Activated CD4-positive, alpha-beta memory T cell treated with anti-CD3 and anti-CD28 coated beads for 36 hours (primary cell): ENCODE data around the gene SCPEP1. TPM values are rescaled to one million over a fixed set of nuclear protein-coding genes. Genes with fewer than 3 reads are reported as not detected.
A peak's percentile ranks its signal among the peaks of the same experiment; 100 is the strongest.

Experiments
- CTCF ChIA-PET: fragments of 350-600 bp; sonication (Branson Sonifier 250); formaldehyde crosslinking; loops from one replicate; lab custom pipeline; 2021; ENCODE audit warnings: antibody characterized with exemption, inconsistent platforms; lab: Charles Lee
- POLR2A ChIA-PET: fragments of 350-600 bp; sonication (Branson Sonifier 250); formaldehyde crosslinking; loops from one replicate; lab custom pipeline; 2021; ENCODE audit warnings: antibody characterized with exemption; lab: Charles Lee
- DNase-seq: peaks from one replicate; pipeline ENCODE4 v3.0.0-alpha.2; 2020
- H3K27ac Mint-ChIP-seq: one replicate; pipeline ENCODE4 v1.8.0; 2021; ENCODE audit warnings: mixed read lengths
- H3K27me3 Mint-ChIP-seq: one replicate; pipeline ENCODE4 v1.8.0; 2021; ENCODE audit warnings: mixed read lengths
- H3K36me3 Mint-ChIP-seq: one replicate; pipeline ENCODE4 v1.8.0; 2021; ENCODE audit warnings: mixed read lengths
- H3K4me1 Mint-ChIP-seq: one replicate; pipeline ENCODE4 v1.8.0; 2021; ENCODE audit warnings: low read depth, mixed read lengths
- H3K4me3 Mint-ChIP-seq: one replicate; pipeline ENCODE4 v1.8.0; 2021; ENCODE audit warnings: mild to moderate bottlenecking, mixed read lengths
- H3K9me3 Mint-ChIP-seq: one replicate; pipeline ENCODE4 v1.8.0; 2021; ENCODE audit warnings: mixed read lengths
- intact Hi-C: fragments of 100-400 bp; cut with micrococcal nuclease; formaldehyde crosslinking; loops from one replicate; pipeline ENCODE4 v1.15.1; 2023
- total RNA-seq, 2 experiments: library from RNA; stranded (reverse); gene quantifications; one replicate each; pipeline ENCODE4 v1.2.3, GENCODE V29; 2021

The SCPEP1 gene
- total RNA-seq, 2 experiments from 2014 or later = 17.9 to 24.9 TPM

DNA sequence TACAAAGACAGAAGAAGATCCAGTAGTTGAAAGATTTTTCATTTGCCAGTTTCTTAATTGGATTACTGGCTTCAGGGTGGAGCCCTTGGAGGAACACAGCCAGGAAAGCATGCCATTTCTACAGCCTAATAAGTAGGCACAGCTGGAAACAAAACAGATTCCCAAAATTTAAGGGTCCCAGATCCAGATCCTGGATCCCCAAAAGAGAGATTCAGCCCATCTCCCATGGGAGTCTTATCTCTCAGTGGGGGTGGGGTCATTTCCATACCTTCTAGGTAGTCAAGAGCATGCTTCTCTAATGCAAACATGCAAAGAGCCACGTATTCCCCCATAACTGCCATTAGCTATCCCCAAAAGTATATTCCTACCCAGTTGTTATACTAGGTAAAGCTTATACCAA lies 49.9 kb downstream of the SCPEP1 start:
- Mint-ChIP-seq H3K9me3 (peaks cover 29% of the 10 kb centered on the region), H3K4me3 (no peak overlapping the region)
- POLR2A ChIA-PET = no interaction called here

DNA sequence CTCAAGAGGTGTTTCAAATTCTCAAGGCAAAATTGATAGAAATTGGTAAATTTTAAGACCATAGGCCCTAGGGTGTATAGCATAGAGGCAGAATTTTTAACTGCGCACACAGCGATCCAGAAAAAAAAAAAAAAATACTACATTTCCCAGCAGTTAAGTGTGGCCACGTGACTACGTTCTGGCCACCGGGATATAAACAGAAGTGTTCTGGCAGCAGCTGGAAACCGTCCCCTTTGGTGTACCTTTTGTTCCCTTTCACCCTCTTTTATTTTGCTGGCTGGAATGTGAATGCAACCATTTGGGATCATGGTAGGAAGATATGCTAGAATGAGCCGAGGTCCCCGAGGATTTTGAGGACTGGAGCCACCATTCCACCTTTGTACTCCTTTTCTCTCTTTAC lies 54.4 kb downstream of the SCPEP1 start:
- CTCF ChIA-PET = interaction anchor here (0.6 kb wide), 1 partner anchor 253 kb away, joined by 3 read pairs; no protein-coding TSS in a partner anchor
- no peak overlapping the region for H3K27ac Mint-ChIP-seq
- intact Hi-C loops = no loop called here
- DNase-seq = no peak
- H3K27me3 Mint-ChIP-seq = peaks cover 28% of the 10 kb centered on the region
- peaks cover 15% of the 10 kb centered on the region for H3K9me3 Mint-ChIP-seq
- peaks cover 3% of the 10 kb centered on the region for H3K36me3 Mint-ChIP-seq
- no peaks in the 10 kb centered on the region for H3K4me1 Mint-ChIP-seq
- H3K4me3 Mint-ChIP-seq = no peak overlapping the region
- POLR2A ChIA-PET = no interaction called here

More for the DNA sequence above, 49.9 kb downstream of the SCPEP1 start:
- CTCF ChIA-PET = no interaction called here
- Mint-ChIP-seq H3K4me1 (no peaks in the 10 kb centered on the region), H3K27ac (no peak overlapping the region), H3K36me3 (peaks cover 3% of the 10 kb centered on the region), H3K27me3 (peaks cover 15% of the 10 kb centered on the region)
- no peak for DNase-seq
- intact Hi-C loops = no loop called here

- no peaks in the 10 kb centered on the region for H3K4me1 Mint-ChIP-seq
- intact Hi-C loops = no loop called here
- CTCF ChIA-PET = no interaction called here
- no peak overlapping the region for H3K27ac Mint-ChIP-seq
- POLR2A ChIA-PET = no interaction called here
- peaks cover 6% of the 10 kb centered on the region for H3K9me3 Mint-ChIP-seq
- no peak for DNase-seq
- no peak overlapping the region for H3K4me3 Mint-ChIP-seq
- H3K27me3 Mint-ChIP-seq = peaks cover 29% of the 10 kb centered on the region
- peaks cover 2% of the 10 kb centered on the region for H3K36me3 Mint-ChIP-seq
Observed at GRCh38 chr17:57033296-57033695, 55.4 kb downstream of the SCPEP1 start.

DNA sequence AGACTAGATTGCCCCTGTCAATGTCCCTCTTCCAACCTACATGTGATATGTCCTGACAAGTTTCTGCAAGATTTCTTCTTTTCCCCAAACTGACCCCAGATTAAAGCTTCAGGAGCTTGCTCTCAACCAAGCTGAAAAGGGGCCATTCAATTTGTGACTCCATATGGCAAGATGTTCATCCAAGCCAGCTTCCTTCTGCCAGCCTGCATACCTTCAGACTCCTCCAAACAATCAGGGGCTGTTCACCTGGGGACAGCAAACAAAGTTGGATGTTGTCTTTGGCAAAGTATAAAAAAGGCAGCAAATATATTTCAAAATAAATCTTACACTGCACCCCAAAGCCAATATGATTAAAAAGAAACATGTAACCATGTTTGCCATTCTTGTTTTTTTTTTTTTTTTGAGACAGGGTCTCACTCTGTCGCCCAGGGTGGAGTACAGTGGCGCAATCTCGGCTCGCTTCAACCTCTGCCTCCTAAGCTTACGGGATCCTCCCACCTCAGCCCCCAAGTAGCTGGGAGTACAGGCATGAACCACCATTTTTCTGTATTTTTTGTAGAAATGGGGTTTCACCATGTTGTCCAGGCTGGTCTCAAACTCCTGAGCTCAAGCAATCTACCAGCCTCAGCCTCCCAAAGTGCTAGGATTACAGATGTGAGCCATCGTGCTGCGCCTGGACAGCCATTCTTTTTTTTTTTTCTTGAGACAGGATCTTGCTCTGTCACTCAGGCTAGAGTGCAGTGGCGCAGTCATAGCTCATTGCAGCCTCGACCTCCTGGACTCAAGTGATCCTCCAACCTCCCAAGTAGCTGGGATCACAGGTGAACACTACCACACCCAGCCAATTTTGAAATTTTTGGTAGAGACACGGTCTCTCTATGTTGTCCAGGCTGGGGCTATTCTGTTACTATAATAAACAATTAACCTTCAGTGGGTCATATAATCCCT lies 57.1 kb downstream of the SCPEP1 start:
- H3K27ac Mint-ChIP-seq = no peak overlapping the region
- POLR2A ChIA-PET = interaction anchor here (0.7 kb wide), 1 partner anchor 36 kb away, joined by 3 read pairs; no protein-coding TSS in a partner anchor
- H3K36me3 Mint-ChIP-seq = no peaks in the 10 kb centered on the region
- intact Hi-C loops = no loop called here
- DNase-seq = no peak
- no peak overlapping the region for H3K4me3 Mint-ChIP-seq
- no peaks in the 10 kb centered on the region for H3K9me3 Mint-ChIP-seq
- peaks cover 27% of the 10 kb centered on the region for H3K27me3 Mint-ChIP-seq
- CTCF ChIA-PET = interaction anchor here (0.6 kb wide), 1 partner anchor 181 kb away, joined by 3 read pairs; no protein-coding TSS in a partner anchor
- H3K4me1 Mint-ChIP-seq = no peaks in the 10 kb centered on the region

DNA sequence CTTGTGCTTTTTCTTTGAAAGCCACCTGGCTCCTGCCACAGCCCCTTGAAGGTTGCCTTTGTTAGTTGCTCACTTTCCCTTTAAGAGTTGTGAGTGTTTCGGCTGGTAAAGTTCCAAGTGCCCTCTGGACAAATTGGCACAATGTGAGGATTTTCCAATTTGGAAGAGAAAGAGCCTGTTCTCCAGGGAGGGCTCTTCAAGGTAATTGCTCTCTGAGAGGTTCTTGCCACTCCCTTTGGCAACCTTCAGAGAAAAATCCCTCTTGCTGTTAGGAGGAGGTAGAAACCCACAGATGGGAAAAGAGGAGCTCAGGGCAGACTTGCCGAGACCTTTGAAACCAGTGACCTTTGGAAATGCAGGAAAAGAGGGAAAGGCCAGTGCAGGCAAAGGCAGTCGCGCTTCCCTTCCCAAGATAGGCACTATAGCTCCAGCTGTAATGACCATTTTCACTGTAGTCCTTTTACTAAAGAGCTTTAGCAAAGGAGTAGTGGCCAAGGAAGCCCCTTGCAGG lies 58.1 kb downstream of the SCPEP1 start:
- ChIA-PET POLR2A (no interaction called here), CTCF (no interaction called here)
- Mint-ChIP-seq H3K27ac (no peak overlapping the region), H3K4me3 (no peak overlapping the region), H3K4me1 (no peaks in the 10 kb centered on the region), H3K36me3 (no peaks in the 10 kb centered on the region), H3K9me3 (no peaks in the 10 kb centered on the region), H3K27me3 (peaks cover 24% of the 10 kb centered on the region)
- no peak for DNase-seq
- intact Hi-C loops = no loop called here

GRCh38 chr17:57037411-57037810 lies 59.5 kb downstream of the SCPEP1 start:
- peaks cover 26% of the 10 kb centered on the region for H3K27me3 Mint-ChIP-seq
- no peak for DNase-seq
- H3K4me1 Mint-ChIP-seq = no peaks in the 10 kb centered on the region
- ChIA-PET POLR2A (no interaction called here), CTCF (no interaction called here)
- no peak overlapping the region for H3K27ac Mint-ChIP-seq
- no peaks in the 10 kb centered on the region for H3K36me3 Mint-ChIP-seq
- intact Hi-C loops = no loop called here
- no peak overlapping the region for H3K4me3 Mint-ChIP-seq
- H3K9me3 Mint-ChIP-seq = no peaks in the 10 kb centered on the region

DNA sequence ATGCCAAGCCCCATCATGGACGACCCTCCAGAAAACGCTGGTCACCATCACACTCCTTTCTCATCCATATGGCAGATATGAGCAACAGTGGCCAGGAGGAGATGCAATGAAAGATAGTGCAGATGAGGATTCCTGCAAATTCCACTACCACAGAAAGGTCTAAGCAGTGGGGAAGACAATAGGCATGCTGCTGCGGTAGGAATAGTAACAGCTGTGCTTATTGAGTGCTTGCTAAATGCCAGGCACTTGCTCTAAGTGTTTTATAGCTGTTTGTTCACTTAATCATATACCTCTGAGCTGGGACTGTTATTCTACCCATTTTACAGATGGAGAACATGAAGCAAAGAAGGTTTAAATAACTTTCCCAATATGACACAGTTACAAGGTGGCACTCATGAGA lies 60.6 kb downstream of the SCPEP1 start:
- no peak for DNase-seq
- no peak overlapping the region for H3K4me3 Mint-ChIP-seq
- peaks cover 30% of the 10 kb centered on the region for H3K27me3 Mint-ChIP-seq
- H3K27ac Mint-ChIP-seq = no peak overlapping the region
- CTCF ChIA-PET = no interaction called here
- H3K4me1 Mint-ChIP-seq = no peaks in the 10 kb centered on the region
- POLR2A ChIA-PET = no interaction called here
- H3K36me3 Mint-ChIP-seq = no peaks in the 10 kb centered on the region
- intact Hi-C loops = no loop called here
- H3K9me3 Mint-ChIP-seq = no peaks in the 10 kb centered on the region

GRCh38 chr17:57040571-57040970 lies 62.6 kb downstream of the SCPEP1 start:
- Mint-ChIP-seq H3K27ac (no peak overlapping the region), H3K4me3 (no peak overlapping the region), H3K9me3 (no peaks in the 10 kb centered on the region), H3K27me3 (peaks cover 41% of the 10 kb centered on the region), H3K4me1 (peaks cover 5% of the 10 kb centered on the region), H3K36me3 (no peaks in the 10 kb centered on the region)
- POLR2A ChIA-PET = no interaction called here
- intact Hi-C loops = no loop called here
- no peak for DNase-seq
- CTCF ChIA-PET = no interaction called here

DNA sequence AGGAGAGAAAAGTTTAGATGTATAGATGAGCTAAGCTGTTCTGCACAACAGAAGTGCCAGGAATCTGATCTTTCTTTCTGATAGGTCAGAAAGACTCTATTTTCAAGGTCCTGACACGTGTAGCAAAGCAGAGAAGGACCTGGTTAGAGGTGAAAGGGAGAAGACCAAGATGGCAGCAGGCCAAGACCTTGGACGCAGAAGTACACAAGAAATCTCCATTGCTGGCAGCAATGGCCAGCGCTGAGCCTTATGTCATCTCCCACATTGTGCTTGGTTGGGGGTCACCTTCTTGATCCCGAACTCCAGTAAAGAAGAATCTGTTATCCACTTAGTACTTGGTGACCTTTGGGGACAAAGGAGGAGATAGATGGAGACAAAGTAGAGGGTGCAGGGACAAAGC lies 65.3 kb downstream of the SCPEP1 start:
- peaks cover 12% of the 10 kb centered on the region for H3K4me1 Mint-ChIP-seq
- no peaks in the 10 kb centered on the region for H3K36me3 Mint-ChIP-seq
- H3K4me3 Mint-ChIP-seq = no peak overlapping the region
- no peak overlapping the region for H3K27ac Mint-ChIP-seq
- ChIA-PET POLR2A (no interaction called here), CTCF (no interaction called here)
- DNase-seq = no peak
- H3K27me3 Mint-ChIP-seq = peaks cover 43% of the 10 kb centered on the region
- intact Hi-C loops = no loop called here
- H3K9me3 Mint-ChIP-seq = no peaks in the 10 kb centered on the region

- Mint-ChIP-seq H3K36me3 (no peaks in the 10 kb centered on the region), H3K27me3 (peaks cover 37% of the 10 kb centered on the region), H3K4me3 (peak overlapping the region; percentile 33), H3K4me1 (peaks cover 12% of the 10 kb centered on the region), H3K27ac (no peak overlapping the region), H3K9me3 (no peaks in the 10 kb centered on the region)
- CTCF ChIA-PET = no interaction called here
- peak; percentile 8 for DNase-seq
- intact Hi-C loops = no loop called here
- POLR2A ChIA-PET = no interaction called here
Observed at GRCh38 chr17:57044976-57045867, 67.3 kb downstream of the SCPEP1 start.

DNA sequence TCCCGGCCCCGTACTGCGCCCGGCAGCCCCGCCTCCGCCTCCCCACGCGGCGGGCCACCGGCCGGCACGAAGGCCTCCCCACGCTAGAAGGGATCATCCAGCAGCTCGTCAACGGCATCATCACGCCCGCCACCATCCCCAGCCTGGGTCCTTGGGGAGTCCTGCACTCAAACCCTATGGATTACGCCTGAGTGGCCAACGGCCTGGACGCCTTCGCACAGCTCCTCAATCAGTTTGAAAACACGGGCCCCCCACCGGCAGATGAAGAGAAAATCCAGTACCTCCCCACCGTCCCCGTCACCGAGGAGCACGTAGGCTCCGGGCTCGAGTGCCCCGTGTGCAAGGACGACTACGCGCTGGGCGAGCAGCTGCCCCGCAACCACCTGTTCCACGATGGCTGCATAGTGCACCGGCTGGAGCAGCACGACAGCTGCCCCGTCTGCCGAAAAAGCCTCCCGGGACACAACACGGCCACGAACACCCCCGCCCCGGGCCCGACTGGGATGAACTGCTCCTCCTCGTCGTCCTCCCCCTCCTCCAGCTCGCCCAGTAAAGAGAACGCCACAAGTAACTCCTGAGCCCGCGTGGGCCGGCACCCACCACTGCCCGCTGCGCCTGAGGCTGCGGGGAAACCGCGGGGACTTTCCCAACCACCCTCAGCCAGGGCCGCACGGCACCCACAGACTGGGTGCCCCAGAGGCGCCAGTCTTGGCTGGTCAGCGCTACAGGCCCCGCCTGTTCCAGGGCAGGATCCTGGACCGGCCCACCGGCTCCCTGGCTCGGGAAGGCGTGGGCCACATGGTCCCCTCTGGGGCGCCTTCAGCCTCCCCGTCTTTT lies 68.2 kb downstream of the SCPEP1 start:
- intact Hi-C loops = no loop called here
- DNase-seq = peak; percentile 54
- no peaks in the 10 kb centered on the region for H3K9me3 Mint-ChIP-seq
- no peak overlapping the region for H3K27ac Mint-ChIP-seq
- no peaks in the 10 kb centered on the region for H3K36me3 Mint-ChIP-seq
- POLR2A ChIA-PET = no interaction called here
- H3K4me1 Mint-ChIP-seq = peaks cover 12% of the 10 kb centered on the region
- peaks cover 39% of the 10 kb centered on the region for H3K27me3 Mint-ChIP-seq
- H3K4me3 Mint-ChIP-seq = peak overlapping the region; percentile 58
- CTCF ChIA-PET = no interaction called here
